GM12878 (cell line): ENCODE data around the gene AGGF1. TPM values are rescaled to one million over a fixed set of nuclear protein-coding genes. Genes with fewer than 3 reads are reported as not detected.

Experiments used
- ATAC-seq: fragments of 200-7000 bp; cut with Tn5 transposase; 3 replicates; pipeline ENCODE4 v1.9.1; 2020; ENCODE audit warnings: mild to moderate bottlenecking, moderate library complexity
- BruUV-seq: library from RNA; stranded (reverse); fragments of 400-500 nt; replicated peaks from 2 replicates; lab custom pipeline; 2021; lab: Mats Ljungman, UMichigan
- CTCF ChIA-PET: fragments of 300-600 bp; sonication (Branson Sonifier 250); formaldehyde crosslinking; extraction: SDS; loops from one replicate; lab custom pipeline; 2021; ENCODE audit warnings: inconsistent platforms; lab: Yijun Ruan, JAX
- POLR2A ChIA-PET: fragments of 350-600 bp; formaldehyde crosslinking; extraction: SDS; loops from one replicate; lab custom pipeline; 2021; ENCODE audit warnings: inconsistent platforms; lab: Charles Lee
- RAD21 ChIA-PET: fragments of 300-600 bp; sonication (Branson Sonifier 250); formaldehyde crosslinking; loops from one replicate; lab custom pipeline; 2023; ENCODE audit warnings: antibody characterized with exemption; ENCODE audit not compliant: unreplicated experiment; lab: Charles Lee
- SMC1A ChIA-PET: fragments of 300-600 bp; sonication (Branson Sonifier 250); formaldehyde crosslinking; loops from one replicate; lab custom pipeline; 2023; ENCODE audit not compliant: unreplicated experiment, uncharacterized antibody; lab: Charles Lee
- DNase-seq: peaks from one replicate; pipeline ENCODE4 v3.0.0-alpha.2; 2011; ENCODE audit warnings: low read depth, low spot score
- FAIRE-seq: peaks from 3 replicates; lab custom pipeline; 2011; peaks lifted over from hg19 to GRCh38; lab: Jason Lieb, UNC
- H2AFZ ChIP-seq: 2 replicates; pipeline ENCODE4 v1.6.0; 2011; ENCODE audit warnings: low read depth, low read length, control low read depth; ENCODE audit not compliant: control insufficient read depth
- H3K27ac ChIP-seq: 2 replicates; pipeline ENCODE4 v1.5.1; 2011; ENCODE audit warnings: control low read depth; ENCODE audit not compliant: control insufficient read depth, insufficient read depth
- H3K27me3 ChIP-seq, 2 experiments: replicated peaks in 1 of 2; 2 replicates each; pipeline versions ENCODE4 v1.6.0 to v1.6.1; 2011; ENCODE audit warnings: low read length in 1 of 2; ENCODE audit not compliant: control insufficient read depth in 2 of 2, insufficient read depth in 2 of 2
- H3K36me3 ChIP-seq, 2 experiments: 2 replicates each; pipeline ENCODE4 v1.5.1; 2011; ENCODE audit warnings: low read length in 1 of 2; ENCODE audit not compliant: control insufficient read depth in 2 of 2, insufficient read depth in 2 of 2
- H3K4me1 ChIP-seq: 2 replicates; pipeline ENCODE4 v1.6.1; 2011; ENCODE audit warnings: mild to moderate bottlenecking, low read length, moderate library complexity, mixed read lengths; ENCODE audit not compliant: control insufficient read depth, insufficient read depth
- H3K4me2 ChIP-seq: 2 replicates; pipeline ENCODE4 v1.6.0; 2011; ENCODE audit warnings: control low read depth; ENCODE audit not compliant: control insufficient read depth, insufficient read depth
- H3K4me3 ChIP-seq: fragments of 200-600 bp; sonication (generic); 2 replicates; pipeline ENCODE4 v1.5.1; 2016
- H3K79me2 ChIP-seq: 2 replicates; pipeline ENCODE4 v1.6.0; 2011; ENCODE audit warnings: low read length; ENCODE audit not compliant: control insufficient read depth, insufficient read depth
- H3K9ac ChIP-seq: 2 replicates; pipeline ENCODE4 v1.8.0; 2011; ENCODE audit warnings: low read length, control low read depth, mixed read lengths; ENCODE audit not compliant: control insufficient read depth, insufficient read depth
- H3K9me3 ChIP-seq: replicated peaks from 3 replicates; pipeline ENCODE4 v1.5.1; 2011; ENCODE audit warnings: mild to moderate bottlenecking, low read length; ENCODE audit not compliant: control insufficient read depth, insufficient read depth
- H4K20me1 ChIP-seq: 2 replicates; pipeline ENCODE4 v1.6.0; 2011; ENCODE audit not compliant: control insufficient read depth, insufficient read depth
- CBX3 ChIP-seq: fragments of 200-600 bp; sonication (generic); IDR thresholded peaks from 2 replicates; pipeline ENCODE4 v1.6.1; 2016; ENCODE audit warnings: low read depth, borderline replicate concordance
- HCFC1 ChIP-seq: fragments of 150-350 bp; IDR thresholded peaks from 2 replicates; pipeline ENCODE4 v1.6.1; 2014; ENCODE audit warnings: low read length
- PML ChIP-seq: IDR thresholded peaks from 2 replicates; pipeline ENCODE4 v1.6.1; 2012; ENCODE audit warnings: low read length, inconsistent platforms
- POU2F2 ChIP-seq: IDR thresholded peaks from 3 replicates; pipeline ENCODE4 v1.6.1; 2011; ENCODE audit warnings: low read depth, mild to moderate bottlenecking, low read length, borderline replicate concordance
- RFX5 ChIP-seq: IDR thresholded peaks from 2 replicates; pipeline ENCODE4 v1.6.1; 2011; ENCODE audit warnings: low read depth, low read length, improper control_type of control experiment
- SMARCA5 ChIP-seq: fragments of 450-650 bp; IDR thresholded peaks from 2 replicates; pipeline ENCODE4 v1.6.1; 2017; ENCODE audit warnings: mild to moderate bottlenecking
- ZBTB11 ChIP-seq: fragments of 450-650 bp; formaldehyde crosslinking; IDR thresholded peaks from 2 replicates; pipeline ENCODE4 v1.5.0; 2022; ENCODE audit warnings: mild to moderate bottlenecking, missing genetic modification characterization
- ZBTB40 ChIP-seq: fragments of 450-650 bp; IDR thresholded peaks from 2 replicates; pipeline ENCODE4 v1.6.1; 2016; ENCODE audit warnings: mild to moderate bottlenecking, moderate library complexity, borderline replicate concordance
- ZSCAN29 ChIP-seq: fragments of 450-650 bp; IDR thresholded peaks from 2 replicates; pipeline ENCODE4 v1.6.1; 2017; ENCODE audit warnings: mild to moderate bottlenecking, moderate library complexity
- WGBS: methylation state at CpG from one replicate; pipeline ENCODE4 v1.1.6; 2016; ENCODE audit warnings: low lambda C conversion rate; ENCODE audit not compliant: insufficient replicate concordance, insufficient coverage; ENCODE audit errors: missing lambda C conversion rate; 5-methylcytosine and 5-hydroxymethylcytosine counted together
- in situ Hi-C: fragments of 300-500 bp; cut with MboI; formaldehyde crosslinking; loops from 9 replicates; pipeline ENCODE4 v1.14.3; 2018; ENCODE audit warnings: mixed read lengths
- intact Hi-C: fragments of 100-400 bp; cut with micrococcal nuclease; formaldehyde crosslinking; loops from one replicate; pipeline ENCODE4 v1.14.2; 2022; ENCODE audit not compliant: unreplicated experiment
- polyA plus RNA-seq, 11 experiments: library from polyadenylated mRNA; depleted of rRNA in 4 of 11; unstranded in 6 of 11; stranded (reverse) in 5 of 11; fragments of >200 nt; fragmentation: Nextera tagmentation in 4 of 11; fragmentation: Illumina TruSeq in 1 of 11; extraction: Ambion mirVana in 4 of 11; extraction: Trizol in 1 of 11; gene quantifications; 1 replicate in 1 of 11; 2 replicates in 10 of 11; pipeline versions ENCODE4 v1.2.1 to v1.2.3, GENCODE V29; 2011 to 2016; ENCODE audit warnings: inconsistent platforms in 2 of 11, missing spikeins in 2 of 11, low read depth in 1 of 11
- total RNA-seq, 4 experiments: library from RNA; depleted of rRNA in 3 of 4; stranded (reverse); fragments of >200 nt in 3 of 4; fragmentation: Illumina TruSeq in 1 of 4; extraction: Trizol in 1 of 4; gene quantifications; 2 replicates each; pipeline versions ENCODE4 v1.2.1 to v1.2.3, GENCODE V29; 2013 to 2021
- TF ChIP-seq, protein P1 (sequence below), 3 experiments: IDR thresholded peaks in 2 of 3; conservative IDR thresholded peaks in 1 of 3; 2 replicates each; pipeline ENCODE4 v1.5.1; 2011; ENCODE audit warnings: low read depth in 3 of 3, low read length in 3 of 3, mild to moderate bottlenecking in 3 of 3, control low read depth in 2 of 3, moderate library complexity in 2 of 3, inconsistent platforms in 1 of 3, mixed read lengths in 1 of 3; ENCODE audit not compliant: control insufficient read depth in 2 of 3, insufficient read depth in 1 of 3; ENCODE audit errors: extremely low read depth in 1 of 3

The AGGF1 gene
- total and polyA plus RNA-seq, 10 of the 15 experiments (the other 5 are each of a cell fraction or from before 2014, with no cell fraction given): 7.3 to 43.4 (median 20.2) TPM

GRCh38 chr5:77024490-77024889 lies 5.7 kb upstream of the AGGF1 start (continued):
- no peak for TF ChIP-seq ZBTB11
- no peak for TF ChIP-seq HCFC1

DNA sequence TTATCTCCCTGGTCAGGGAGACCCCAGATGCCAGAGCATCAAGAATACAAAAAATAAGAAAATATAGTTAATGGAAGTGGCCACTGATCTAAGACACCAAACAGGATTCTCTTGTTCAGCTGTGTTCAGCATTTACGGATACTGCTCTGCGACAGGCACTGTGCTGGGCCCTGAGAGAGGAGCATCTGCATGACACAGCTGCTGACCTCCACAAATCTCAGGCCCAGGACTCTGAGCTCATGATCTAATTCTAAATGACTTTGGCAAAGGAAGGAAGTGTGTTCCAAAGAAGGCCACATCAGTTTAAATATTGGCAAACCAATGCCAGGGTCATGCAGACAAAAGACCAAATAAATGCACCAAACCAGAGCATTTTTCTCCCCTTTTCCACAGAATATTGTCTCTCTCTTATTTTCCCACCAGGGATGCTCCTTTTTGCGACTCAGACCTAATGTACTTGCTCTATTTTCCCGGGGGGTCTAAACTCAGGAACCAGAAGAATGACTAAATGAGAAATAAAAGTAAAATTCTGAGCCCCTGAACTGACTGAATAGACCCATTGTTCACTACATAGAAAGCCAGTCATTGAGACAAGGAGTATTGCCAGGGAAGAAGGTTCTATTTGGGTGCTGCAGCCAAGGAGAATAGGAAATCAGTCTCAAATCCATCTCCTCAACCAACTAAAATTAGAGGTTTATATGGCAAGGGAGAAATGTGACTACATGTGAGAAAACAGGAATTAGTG lies 1.4 kb upstream of the AGGF1 start:
- Histone ChIP-seq H3K79me2 (peaks cover 20% of the 10 kb centered on the region), H3K27me3 (no peaks in the 10 kb centered on the region), H3K9ac (no peak overlapping the region), H3K27ac (no peak overlapping the region), H3K36me3 (no peaks in the 10 kb centered on the region), H3K9me3 (peaks cover 11% of the 10 kb centered on the region; the same call in 2 of the 3 replicates), H3K4me3 (no peak overlapping the region), H3K4me2 (no peak overlapping the region), H2AFZ (no peak overlapping the region), H4K20me1 (no peaks in the 10 kb centered on the region), H3K4me1 (no peaks in the 10 kb centered on the region)
- DNase-seq (no peak), ATAC-seq (no peak), FAIRE-seq (no peak)
- ChIA-PET CTCF (interaction anchor here (0.5 kb wide), 1 partner anchor 89 kb away, joined by 3 read pairs; no protein-coding TSS in a partner anchor), POLR2A (no interaction called here), RAD21 (no interaction called here), SMC1A (no interaction called here)
- intact Hi-C loops (no loop called here), in situ Hi-C loops (no loop called here)
- TF ChIP-seq CBX3: no peak
- no peak for TF ChIP-seq POU2F2
- TF ChIP-seq RFX5: no peak
- TF ChIP-seq, protein P1, sequence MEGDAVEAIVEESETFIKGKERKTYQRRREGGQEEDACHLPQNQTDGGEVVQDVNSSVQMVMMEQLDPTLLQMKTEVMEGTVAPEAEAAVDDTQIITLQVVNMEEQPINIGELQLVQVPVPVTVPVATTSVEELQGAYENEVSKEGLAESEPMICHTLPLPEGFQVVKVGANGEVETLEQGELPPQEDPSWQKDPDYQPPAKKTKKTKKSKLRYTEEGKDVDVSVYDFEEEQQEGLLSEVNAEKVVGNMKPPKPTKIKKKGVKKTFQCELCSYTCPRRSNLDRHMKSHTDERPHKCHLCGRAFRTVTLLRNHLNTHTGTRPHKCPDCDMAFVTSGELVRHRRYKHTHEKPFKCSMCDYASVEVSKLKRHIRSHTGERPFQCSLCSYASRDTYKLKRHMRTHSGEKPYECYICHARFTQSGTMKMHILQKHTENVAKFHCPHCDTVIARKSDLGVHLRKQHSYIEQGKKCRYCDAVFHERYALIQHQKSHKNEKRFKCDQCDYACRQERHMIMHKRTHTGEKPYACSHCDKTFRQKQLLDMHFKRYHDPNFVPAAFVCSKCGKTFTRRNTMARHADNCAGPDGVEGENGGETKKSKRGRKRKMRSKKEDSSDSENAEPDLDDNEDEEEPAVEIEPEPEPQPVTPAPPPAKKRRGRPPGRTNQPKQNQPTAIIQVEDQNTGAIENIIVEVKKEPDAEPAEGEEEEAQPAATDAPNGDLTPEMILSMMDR (IDR thresholded peaks at IDR 0.05 in 2 of 3, conservative IDR thresholded peaks at IDR 0.05 in 1 of 3; ENCODE audit: control insufficient read depth in 2 of 3, extremely low read depth in 1 of 3, insufficient read depth in 1 of 3, low read depth in 3 of 3, low read length in 3 of 3): no peak
- no peak for TF ChIP-seq ZSCAN29
- no peak for TF ChIP-seq ZBTB40
- no peak for TF ChIP-seq SMARCA5
- TF ChIP-seq PML: no peak
- no TSS peak for BruUV-seq
- WGBS: 94% methylated on average over 4 of the region's 4 CpGs
